GM12872 (cell line): ENCODE measurements around the gene OR2Y1.

Source experiments
- CTCF ChIP-seq: IDR thresholded peaks from 3 replicates; pipeline ENCODE4 v1.5.1; 2011; ENCODE audit warnings: low read depth, mild to moderate bottlenecking, low read length, moderate library complexity; ENCODE audit not compliant: insufficient read depth

OR2Y1 gene

DNA sequence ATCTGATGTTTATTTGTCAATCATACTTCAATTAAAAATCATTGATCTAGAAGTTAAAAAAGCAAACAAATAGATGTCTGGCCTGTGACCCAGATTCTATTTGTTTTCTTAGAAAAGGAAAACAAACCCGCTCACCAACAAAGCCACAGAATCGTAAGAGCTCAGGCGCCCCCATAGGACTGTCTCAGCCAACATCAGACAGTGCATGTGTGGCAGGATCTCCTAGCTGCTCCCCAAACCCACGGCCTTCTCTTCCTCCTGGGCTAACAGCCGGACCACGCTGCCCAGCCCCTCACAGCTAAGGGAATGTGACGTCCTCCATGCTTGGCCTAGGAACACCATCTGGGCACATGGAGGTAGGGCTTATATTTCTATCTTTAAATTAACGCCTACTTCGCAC is 19.4 kb downstream of the OR2Y1 start:
- no peak for TF ChIP-seq CTCF

DNA sequence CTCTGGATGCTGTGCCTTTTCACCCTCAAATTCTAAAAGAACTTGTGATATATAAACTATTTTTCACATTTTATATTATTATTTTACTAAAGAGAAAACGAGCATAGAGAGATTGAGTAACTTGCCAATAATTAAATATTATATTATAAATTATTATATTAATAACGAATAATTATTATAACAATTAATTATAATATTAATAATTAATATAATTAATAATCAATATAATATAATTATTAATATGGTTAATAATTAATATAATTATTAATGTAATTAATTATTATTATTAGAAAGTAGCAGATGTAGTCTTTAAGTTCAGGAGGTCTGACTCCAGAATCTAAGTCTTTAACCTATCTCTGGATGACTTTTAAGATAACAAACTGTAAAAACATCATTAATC is 20.1 kb downstream of the OR2Y1 start:
- TF ChIP-seq CTCF = no peak

- peak; percentile 70 for TF ChIP-seq CTCF
These were observed 20.9 kb downstream of the OR2Y1 start for GRCh38 chr5:180718810-180719453.

GRCh38 chr5:180717989-180718388 is 21.9 kb downstream of the OR2Y1 start:
- TF ChIP-seq CTCF = no peak

- TF ChIP-seq CTCF = no peak
These were observed 35.5 kb downstream of the OR2Y1 start for GRCh38 chr5:180704362-180704761.

DNA sequence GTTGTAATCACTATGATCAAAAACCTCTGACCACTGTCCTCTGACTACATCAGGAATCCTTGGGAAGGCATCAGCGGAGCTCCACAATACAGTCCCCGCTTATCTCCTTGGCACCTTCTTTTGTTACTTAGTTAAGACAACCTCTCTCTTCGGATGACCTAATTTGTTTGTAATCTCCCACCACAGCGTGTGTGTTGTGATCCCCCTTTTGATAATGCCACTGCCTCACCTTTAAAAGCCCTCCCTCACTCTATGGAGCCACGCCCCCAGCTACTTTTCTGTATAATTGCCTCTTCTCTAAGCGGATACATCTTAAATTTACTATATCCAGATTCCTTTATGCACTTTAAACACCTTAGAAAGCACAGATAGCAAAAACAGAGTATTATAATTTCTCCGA is 35.9 kb downstream of the OR2Y1 start:
- no peak for TF ChIP-seq CTCF

DNA sequence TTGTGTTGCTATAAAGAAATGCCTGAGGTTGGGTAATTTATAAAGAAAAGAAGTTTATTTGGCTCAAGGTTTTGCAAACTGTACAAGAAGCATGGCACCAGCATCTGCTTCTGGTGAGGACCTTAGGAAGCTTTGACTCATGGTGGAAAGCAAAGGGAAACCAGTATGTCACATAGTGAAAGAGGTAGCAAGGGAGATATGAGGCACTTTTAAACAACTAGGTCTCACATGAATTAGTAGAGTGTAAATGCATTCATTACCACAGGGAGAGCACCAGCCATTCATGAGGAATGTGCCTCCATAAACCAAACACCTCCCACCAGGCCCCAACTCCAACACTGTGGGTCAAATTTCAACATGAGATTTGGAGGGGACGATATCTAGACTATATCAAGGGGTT is 40.8 kb downstream of the OR2Y1 start:
- TF ChIP-seq CTCF = no peak

DNA sequence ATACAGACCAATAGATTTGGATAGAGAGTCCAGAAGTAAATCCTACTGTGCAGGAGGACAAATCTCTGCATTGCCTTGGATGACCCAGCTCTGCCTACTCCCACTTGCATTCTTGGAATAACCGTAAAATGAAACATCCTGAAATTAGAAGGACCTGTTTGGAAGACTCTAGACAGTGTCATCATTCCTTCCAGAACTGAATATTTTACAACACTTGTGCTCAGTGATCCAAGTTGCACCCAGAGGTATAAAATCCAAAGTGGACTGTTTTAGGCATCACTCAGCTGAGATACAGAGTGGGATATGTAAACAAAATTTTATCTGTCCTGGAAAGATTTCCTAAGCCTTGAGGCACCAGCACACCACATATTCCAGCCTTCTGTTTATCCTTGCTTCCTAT is 43.7 kb downstream of the OR2Y1 start:
- TF ChIP-seq CTCF = no peak
